GM18868 (cell line): ENCODE measurements around the gene SIX3.

Source experiments
- ATAC-seq: cut with Tn5 transposase; IDR thresholded peaks from one replicate; pipeline ENCODE4 v1.9.1; 2021; ENCODE audit warnings: mild to moderate bottlenecking, moderate library complexity; ENCODE audit not compliant: unreplicated experiment

Gene SIX3

GRCh38 chr2:44930274-44931197 is 11.0 kb upstream of the SIX3 start:
- ATAC-seq = no peak

- no peak for ATAC-seq
Measured at GRCh38 chr2:44931198-44931780, 10.2 kb upstream of the SIX3 start.

- no peak for ATAC-seq
Measured at GRCh38 chr2:44932079-44932478, 9.4 kb upstream of the SIX3 start.

- ATAC-seq = no peak
Measured at GRCh38 chr2:44932564-44933392, 8.7 kb upstream of the SIX3 start.

- ATAC-seq = no peak
Measured at GRCh38 chr2:44933434-44933951, 8.0 kb upstream of the SIX3 start.

- ATAC-seq = no peak
Measured at GRCh38 chr2:44934038-44934982, 7.2 kb upstream of the SIX3 start.

- ATAC-seq = no peak
Measured at GRCh38 chr2:44934983-44935728, 6.3 kb upstream of the SIX3 start.

GRCh38 chr2:44935729-44936098 is 5.8 kb upstream of the SIX3 start:
- no peak for ATAC-seq

- no peak for ATAC-seq
Measured at GRCh38 chr2:44936275-44936674, 5.2 kb upstream of the SIX3 start.

GRCh38 chr2:44936715-44937687 is 4.5 kb upstream of the SIX3 start:
- no peak for ATAC-seq

- ATAC-seq = no peak
Measured at GRCh38 chr2:44937688-44938240, 3.7 kb upstream of the SIX3 start.

GRCh38 chr2:44938287-44939105 is 3.0 kb upstream of the SIX3 start:
- no peak for ATAC-seq

- no peak for ATAC-seq
Measured at GRCh38 chr2:44939106-44940048, 2.1 kb upstream of the SIX3 start.

GRCh38 chr2:44940049-44940494 is 1.4 kb upstream of the SIX3 start:
- no peak for ATAC-seq

- ATAC-seq = no peak
Measured at GRCh38 chr2:44940732-44941464, 604 bp upstream of the SIX3 start.
